C4-2B (cell line): Measurements from ENCODE around the gene ATP2B3.

Source experiments
- ZFX ChIP-seq: fragments of 450-650 bp; IDR thresholded peaks from 2 replicates; pipeline ENCODE4 v1.6.1; 2017
- TF ChIP-seq, protein P1 (sequence below): fragments of 450-650 bp; conservative IDR thresholded peaks from 2 replicates; pipeline ENCODE4 v1.5.1; 2017; ENCODE audit warnings: mild to moderate bottlenecking

DNA sequence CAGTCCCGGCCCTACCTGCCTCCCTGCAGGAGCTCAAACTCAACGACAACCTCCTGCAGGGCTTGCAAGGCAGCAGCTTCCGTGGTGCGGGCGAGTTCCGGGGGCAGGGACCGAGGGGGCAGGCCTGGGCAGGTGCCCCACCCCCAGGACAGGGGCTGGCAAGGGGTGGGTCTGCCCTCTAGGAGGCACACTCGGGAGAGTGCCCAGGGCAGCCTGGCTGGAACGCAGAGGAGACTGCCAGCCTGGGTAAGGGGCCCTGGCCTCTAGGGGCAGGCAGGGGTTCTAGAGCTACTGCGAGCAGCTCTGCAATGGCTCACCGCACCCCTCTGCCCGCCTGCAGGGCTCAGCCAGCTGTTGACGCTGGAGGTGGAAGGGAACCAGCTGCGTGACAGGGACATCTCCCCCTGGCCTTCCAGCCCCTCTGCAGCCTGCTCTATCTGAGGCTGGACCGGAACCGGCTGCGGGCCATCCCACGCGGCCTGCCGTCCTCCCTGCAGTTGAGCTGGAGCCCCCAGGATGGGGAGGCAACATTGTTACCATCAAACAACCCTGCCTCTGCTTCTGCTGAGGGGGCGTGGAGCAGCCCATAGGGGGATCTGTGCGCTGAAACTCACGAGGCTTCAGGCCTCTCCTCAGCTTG is 34.9 kb upstream of the ATP2B3 start:
- TF ChIP-seq, protein P1, sequence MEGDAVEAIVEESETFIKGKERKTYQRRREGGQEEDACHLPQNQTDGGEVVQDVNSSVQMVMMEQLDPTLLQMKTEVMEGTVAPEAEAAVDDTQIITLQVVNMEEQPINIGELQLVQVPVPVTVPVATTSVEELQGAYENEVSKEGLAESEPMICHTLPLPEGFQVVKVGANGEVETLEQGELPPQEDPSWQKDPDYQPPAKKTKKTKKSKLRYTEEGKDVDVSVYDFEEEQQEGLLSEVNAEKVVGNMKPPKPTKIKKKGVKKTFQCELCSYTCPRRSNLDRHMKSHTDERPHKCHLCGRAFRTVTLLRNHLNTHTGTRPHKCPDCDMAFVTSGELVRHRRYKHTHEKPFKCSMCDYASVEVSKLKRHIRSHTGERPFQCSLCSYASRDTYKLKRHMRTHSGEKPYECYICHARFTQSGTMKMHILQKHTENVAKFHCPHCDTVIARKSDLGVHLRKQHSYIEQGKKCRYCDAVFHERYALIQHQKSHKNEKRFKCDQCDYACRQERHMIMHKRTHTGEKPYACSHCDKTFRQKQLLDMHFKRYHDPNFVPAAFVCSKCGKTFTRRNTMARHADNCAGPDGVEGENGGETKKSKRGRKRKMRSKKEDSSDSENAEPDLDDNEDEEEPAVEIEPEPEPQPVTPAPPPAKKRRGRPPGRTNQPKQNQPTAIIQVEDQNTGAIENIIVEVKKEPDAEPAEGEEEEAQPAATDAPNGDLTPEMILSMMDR: no peak
- TF ChIP-seq ZFX: no peak
